Pancreas (tissue), 10 donors: Measurements from ENCODE around the gene EML1. TPM values are rescaled to one million over a fixed set of nuclear protein-coding genes. Genes with fewer than 3 reads are reported as not detected.

Source experiments
- ATAC-seq, 4 donors: fragments of 200-7000 bp; cut with Tn5 transposase; one replicate each; pipeline versions ENCODE4 v1.8.0 to v1.9.1; 2020; ENCODE audit warnings: mild to moderate bottlenecking in 4 of 4, moderate library complexity in 4 of 4
- DNase-seq, 6 donors: peaks; one replicate each; pipeline ENCODE4 v3.0.0-alpha.2; 2020
- FAIRE-seq: peaks from 2 replicates; lab custom pipeline; 2012; peaks lifted over from hg19 to GRCh38; lab: Jason Lieb, UNC
- H3K27ac ChIP-seq, 4 donors: fragments of 200-600 bp; sonication (generic); 1 replicate in 3 of 4; 2 replicates in 1 of 4; pipeline versions ENCODE4 v1.5.0 to v1.8.0; 2020
- H3K27me3 ChIP-seq, 4 donors: fragments of 200-600 bp; one replicate each; pipeline ENCODE4 v1.8.0; 2021
- H3K36me3 ChIP-seq, 3 donors: fragments of 200-600 bp; sonication (generic) in 1 of 3; one replicate each; pipeline versions ENCODE4 v1.5.0 to v1.8.0; 2020 to 2021
- H3K4me1 ChIP-seq, 3 donors: fragments of 200-600 bp; one replicate each; pipeline ENCODE4 v1.8.0; 2021
- H3K4me3 ChIP-seq, 4 donors: fragments of 200-600 bp; sonication (generic) in 2 of 4; one replicate each; pipeline versions ENCODE4 v1.5.0 to v1.8.0; 2020 to 2021
- H3K9me3 ChIP-seq, 4 donors: fragments of 200-600 bp; one replicate each; pipeline ENCODE4 v1.8.0; 2021
- CTCF ChIP-seq, 4 donors: fragments of 200-600 bp; sonication (generic) in 3 of 4; IDR thresholded peaks; one replicate each; pipeline versions ENCODE4 v1.5.0 to v1.8.0; 2021; ENCODE audit warnings: antibody characterized with exemption in 4 of 4
- WGBS, 2 donors: extraction: QIAGEN DNeasy Blood & Tissue Kit; methylation state at CpG; one replicate each; pipeline ENCODE4 v1.1.7; 2013; 5-methylcytosine and 5-hydroxymethylcytosine counted together
- intact Hi-C, 3 donors: fragments of 100-400 bp; cut with DNase I; formaldehyde crosslinking; loops; one replicate each; pipeline versions ENCODE4 v1.11.1 to v1.14.2; 2022
- polyA plus RNA-seq, 2 donors: library from polyadenylated mRNA; stranded (reverse); fragments of 200-250 nt; gene quantifications; one replicate each; pipeline ENCODE4 v1.2.3, GENCODE V29; 2013
- total RNA-seq, 6 donors: library from RNA; stranded (reverse); fragmentation: NEBNext Ultra II Directional in 4 of 6; extraction: Animal tissue kit (Norgen Biotek cat#: 25700) in 4 of 6; gene quantifications; one replicate each; pipeline versions ENCODE4 v1.2.1 to v1.2.4, GENCODE V29; 2021 to 2023
- donor health status: healthy with polysubstance abuse.
- donor health status: DM: no; HTN: no; CAD: no; lungs with moderate emphysema.
- donor health status: DM: no; HTN: no; CAD: no.
- donor health status: control.
- donor health status: control.
- donor health status: Bipolar disorder and iron deficiency.
- donor health status: DM: yes; HTN: yes; CAD: no.
- donor health status: DM: no; HTN: no; CAD: no.
- donor health status: DM: no; HTN: no; CAD: no.
- donor health status: DM: yes; HTN: yes; CAD: no.

The EML1 gene
- total and polyA plus RNA-seq, 8 donors, result 3.8 to 13.4 (median 9.7) TPM

- Histone ChIP-seq H3K27me3 (no peaks in the 10 kb centered on the region), H3K27ac (no peak overlapping the region), H3K36me3 (peaks cover 0 to 14% (median 0%) of the 10 kb centered on the region in 3 donors), H3K4me3 (no peak overlapping the region), H3K9me3 (no peaks in the 10 kb centered on the region), H3K4me1 (no peaks in the 10 kb centered on the region)
- ATAC-seq (no peak), FAIRE-seq (no peak), DNase-seq (no peak)
- 82 to 90% methylated on average over 6 of the region's 6 CpGs for WGBS, 2 donors
- no peak for TF ChIP-seq CTCF (IDR thresholded peaks at IDR 0.05)
- intact Hi-C loops, result no loop called here
Measured at GRCh38 chr14:99918781-99919180, 125.6 kb downstream of the EML1 start.

- H3K36me3 ChIP-seq, result peaks cover 0 to 5% (median 0%) of the 10 kb centered on the region in 3 donors
Measured at GRCh38 chr14:99921425-99921824, 128.2 kb downstream of the EML1 start.

GRCh38 chr14:99924379-99924778 is 131.2 kb downstream of the EML1 start:
- H3K36me3 ChIP-seq, result no peaks in the 10 kb centered on the region
- ATAC-seq (no peak), DNase-seq (no peak), FAIRE-seq (no peak)
- 84 to 97% methylated on average over 1 of the region's 1 CpG for WGBS, 2 donors
- intact Hi-C loops, result no loop called here
- H3K27me3 ChIP-seq, result no peaks in the 10 kb centered on the region
- no peaks in the 10 kb centered on the region for H3K9me3 ChIP-seq
- H3K4me1 ChIP-seq, result no peaks in the 10 kb centered on the region
- no peak for TF ChIP-seq CTCF (IDR thresholded peaks at IDR 0.05)
- no peak overlapping the region for H3K4me3 ChIP-seq
- no peak overlapping the region for H3K27ac ChIP-seq

More at GRCh38 chr14:99921425-99921824, 128.2 kb downstream of the EML1 start:
- FAIRE-seq (no peak), ATAC-seq (no peak), DNase-seq (no peak)
- 93 to 94% methylated on average over 4 of the region's 4 CpGs for WGBS, 2 donors
- Histone ChIP-seq H3K9me3 (no peaks in the 10 kb centered on the region), H3K4me3 (no peak overlapping the region), H3K4me1 (no peaks in the 10 kb centered on the region), H3K27ac (no peak overlapping the region), H3K27me3 (no peaks in the 10 kb centered on the region)
- intact Hi-C loops, result no loop called here
- no peak for TF ChIP-seq CTCF (IDR thresholded peaks at IDR 0.05)

- H3K4me3 ChIP-seq, result no peak overlapping the region
- peak in 1 of 6 donors; percentile 4 for DNase-seq
- no peaks in the 10 kb centered on the region for H3K27me3 ChIP-seq
- TF ChIP-seq CTCF (IDR thresholded peaks at IDR 0.05), result no peak
- ATAC-seq, result no peak
- no peaks in the 10 kb centered on the region for H3K36me3 ChIP-seq
- intact Hi-C loops, result no loop called here
- H3K4me1 ChIP-seq, result no peaks in the 10 kb centered on the region
- H3K9me3 ChIP-seq, result no peaks in the 10 kb centered on the region
- FAIRE-seq, result no peak
- 89 to 91% methylated on average over 7 of the region's 7 CpGs for WGBS, 2 donors
- H3K27ac ChIP-seq, result no peak overlapping the region
Measured at GRCh38 chr14:99925471-99925870, 132.3 kb downstream of the EML1 start.

- FAIRE-seq, result no peak
- intact Hi-C loops, result no loop called here
- WGBS, 2 donors, result 92% methylated on average over 5 of the region's 5 CpGs
- Histone ChIP-seq H3K9me3 (no peaks in the 10 kb centered on the region), H3K27ac (no peak overlapping the region), H3K4me3 (no peak overlapping the region), H3K27me3 (no peaks in the 10 kb centered on the region), H3K36me3 (no peaks in the 10 kb centered on the region), H3K4me1 (no peaks in the 10 kb centered on the region)
- ATAC-seq, result no peak
- no peak for DNase-seq
- TF ChIP-seq CTCF (IDR thresholded peaks at IDR 0.05), result no peak
Measured at GRCh38 chr14:99928963-99929362, 135.8 kb downstream of the EML1 start.
